HG02884 (cell line): ENCODE data around the gene TMEM250.

Experiments used
- ATAC-seq: cut with Tn5 transposase; IDR thresholded peaks from one replicate; pipeline ENCODE4 v1.9.1; 2021; ENCODE audit warnings: mild to moderate bottlenecking, moderate library complexity; ENCODE audit not compliant: unreplicated experiment

Gene TMEM250

DNA sequence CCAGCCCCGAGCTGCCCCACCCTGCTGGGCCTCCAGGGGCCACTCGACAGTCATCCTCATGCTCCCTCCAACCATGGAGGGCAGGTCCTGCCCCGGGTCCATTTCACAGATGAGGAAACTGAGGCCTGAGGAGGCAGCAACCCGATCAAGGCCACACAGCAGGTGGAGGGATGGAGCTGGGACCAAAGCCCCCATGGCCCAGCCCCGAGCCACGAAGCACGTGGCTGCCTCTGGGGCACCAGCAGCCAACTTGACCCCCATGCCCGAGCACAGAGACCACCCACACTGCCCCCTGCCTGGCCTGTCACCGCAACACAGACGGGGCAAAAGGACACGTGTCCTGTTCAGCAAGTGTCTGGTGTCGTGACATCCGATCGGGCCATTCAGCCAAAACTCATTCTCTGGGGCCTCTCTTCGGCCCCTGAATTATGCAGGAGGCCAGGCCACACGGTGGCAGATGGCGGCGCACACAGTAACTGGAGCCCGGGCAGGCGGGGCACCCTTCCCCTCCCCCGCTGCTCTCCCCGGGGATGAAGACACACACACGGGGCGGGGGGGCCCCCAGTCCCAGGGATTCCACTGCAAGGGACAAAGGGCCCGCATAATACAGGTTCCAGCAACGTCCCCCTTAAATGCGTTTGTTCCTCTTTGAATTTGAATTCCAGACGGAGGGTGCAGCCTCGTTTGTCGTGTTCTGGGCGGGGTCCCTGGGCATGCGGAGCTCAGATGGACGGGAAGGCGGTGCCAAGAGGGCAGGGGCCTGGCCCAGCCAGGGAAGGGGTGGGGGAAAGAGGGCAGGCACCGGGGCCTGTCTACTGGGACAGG lies 29.4 kb upstream of the TMEM250 start:
- no peak for ATAC-seq

DNA sequence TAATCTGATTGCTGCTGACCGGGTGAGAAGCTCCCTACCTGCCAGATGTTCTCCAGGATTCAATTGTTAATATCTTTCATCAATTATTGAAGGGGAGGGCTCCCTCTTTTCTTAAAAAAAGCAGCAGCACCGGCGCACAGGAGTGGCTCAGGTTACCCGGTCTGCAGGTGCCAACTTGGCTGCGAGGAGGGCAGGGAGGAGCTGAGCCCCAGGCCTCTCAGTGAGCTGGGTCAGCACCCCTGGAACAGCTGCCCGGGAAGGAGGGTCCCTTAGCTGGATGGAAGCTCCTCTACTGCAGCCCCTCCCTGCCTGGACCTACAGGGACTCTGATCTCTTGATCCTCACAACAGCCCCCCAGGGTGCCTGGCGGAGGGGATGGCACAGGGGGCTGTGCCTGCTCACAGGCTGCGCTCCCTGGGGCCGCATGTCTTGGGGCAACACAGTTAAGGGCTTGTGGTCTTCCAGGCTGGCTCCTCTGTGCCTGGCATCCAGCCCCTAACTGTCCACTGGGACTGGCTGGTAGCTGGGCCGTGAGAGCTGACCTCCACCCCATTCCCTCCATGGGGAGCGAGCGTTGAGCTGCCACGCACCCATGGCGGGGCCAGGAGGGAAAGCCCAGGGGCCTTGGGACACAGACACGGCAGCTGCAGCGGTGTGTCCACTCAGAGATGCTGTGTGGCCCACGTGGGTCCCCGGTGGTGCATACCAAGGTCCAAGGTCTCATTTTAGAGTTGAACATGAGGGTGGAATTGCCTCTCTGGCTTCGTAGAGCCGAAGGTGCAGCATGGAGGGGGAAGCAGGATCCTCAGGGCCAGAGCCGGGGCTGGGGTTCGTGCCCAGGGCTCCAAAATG lies 28.6 kb upstream of the TMEM250 start:
- no peak for ATAC-seq

DNA sequence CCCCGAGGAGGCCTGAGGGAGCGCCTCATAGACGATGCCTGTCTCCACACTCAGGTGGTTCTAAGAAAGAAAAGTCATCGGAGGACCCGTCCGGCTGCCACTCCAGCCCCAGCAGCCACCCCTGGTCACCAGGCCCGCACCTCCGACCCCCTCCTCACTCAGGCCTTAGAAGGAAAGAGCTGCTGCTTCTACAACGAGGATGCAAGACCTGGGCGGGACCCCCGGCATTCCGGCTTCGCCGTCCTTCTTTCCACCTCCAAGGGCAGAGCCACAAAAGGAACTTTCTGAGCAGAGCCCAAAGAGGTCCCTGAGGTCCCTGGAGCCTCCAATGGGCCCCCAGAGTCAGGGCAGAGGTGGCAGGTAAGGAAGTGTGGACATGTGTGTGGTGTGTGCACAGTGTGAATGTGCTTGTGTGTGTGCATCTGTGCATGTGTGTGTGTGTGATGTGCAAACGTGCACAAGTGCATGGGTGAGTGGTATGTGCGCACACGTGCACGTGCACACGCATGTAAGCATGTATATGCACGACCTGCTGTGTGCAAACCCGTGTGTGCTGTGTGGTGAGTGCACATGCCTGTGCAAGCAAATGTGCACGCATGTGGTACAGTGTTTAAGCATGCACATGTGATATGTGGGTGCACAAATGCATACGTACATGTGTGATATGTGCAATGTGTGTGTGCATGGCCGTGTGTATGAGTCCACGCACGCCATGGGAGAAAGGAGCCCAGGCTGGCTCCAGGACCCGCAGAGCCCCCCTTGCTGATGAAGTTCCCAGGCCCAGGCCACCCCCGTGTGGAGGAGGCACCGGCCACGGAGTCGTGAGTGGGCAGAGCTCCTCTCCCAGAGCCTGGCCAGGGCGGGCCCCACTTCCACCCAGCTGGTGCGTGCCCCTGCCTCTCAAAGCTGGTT lies 27.7 kb upstream of the TMEM250 start:
- ATAC-seq, result no peak

GRCh38 chr9:136145580-136145979 lies 26.9 kb upstream of the TMEM250 start:
- ATAC-seq, result no peak

- ATAC-seq, result no peak
These were observed 25.8 kb upstream of the TMEM250 start for GRCh38 chr9:136144450-136144849.

- ATAC-seq, result no peak
These were observed 24.7 kb upstream of the TMEM250 start for GRCh38 chr9:136143215-136144001.

DNA sequence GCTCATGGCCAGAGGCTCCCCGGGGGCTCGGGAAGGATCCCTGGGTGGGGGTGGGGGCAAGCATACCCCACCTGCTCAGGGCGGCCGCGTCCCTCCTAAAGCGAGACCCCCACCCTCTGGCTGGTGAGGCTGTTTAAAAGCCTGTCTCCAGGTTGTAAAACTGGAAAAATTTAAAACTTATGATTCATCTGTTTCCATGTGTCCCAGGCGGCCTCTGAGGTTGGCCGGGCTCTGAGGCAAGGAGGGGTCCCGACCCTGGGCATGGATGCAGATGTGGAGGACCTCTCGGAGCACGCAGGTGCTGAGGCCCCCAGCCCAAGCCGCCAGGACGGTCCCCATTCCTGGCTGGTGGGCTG lies 24.2 kb upstream of the TMEM250 start:
- ATAC-seq, result no peak

DNA sequence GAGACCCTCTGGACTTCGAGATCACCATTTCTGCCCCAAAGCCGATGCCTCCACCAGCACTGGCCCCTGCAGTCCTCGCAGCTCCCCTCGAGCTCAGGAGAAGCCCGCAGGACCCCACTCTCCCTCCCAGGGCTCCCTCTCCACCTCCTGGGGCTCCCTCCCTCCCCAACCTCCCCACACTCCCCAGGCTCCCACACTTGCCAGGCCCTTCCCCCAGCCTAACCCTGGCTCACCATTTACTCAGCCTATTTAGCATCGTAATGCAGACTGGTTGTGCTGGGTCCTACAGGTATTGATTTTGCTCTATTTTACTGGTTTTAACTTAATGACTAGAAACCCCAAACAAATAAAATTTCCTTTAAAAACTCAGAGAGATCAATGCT lies 23.7 kb upstream of the TMEM250 start:
- no peak for ATAC-seq

DNA sequence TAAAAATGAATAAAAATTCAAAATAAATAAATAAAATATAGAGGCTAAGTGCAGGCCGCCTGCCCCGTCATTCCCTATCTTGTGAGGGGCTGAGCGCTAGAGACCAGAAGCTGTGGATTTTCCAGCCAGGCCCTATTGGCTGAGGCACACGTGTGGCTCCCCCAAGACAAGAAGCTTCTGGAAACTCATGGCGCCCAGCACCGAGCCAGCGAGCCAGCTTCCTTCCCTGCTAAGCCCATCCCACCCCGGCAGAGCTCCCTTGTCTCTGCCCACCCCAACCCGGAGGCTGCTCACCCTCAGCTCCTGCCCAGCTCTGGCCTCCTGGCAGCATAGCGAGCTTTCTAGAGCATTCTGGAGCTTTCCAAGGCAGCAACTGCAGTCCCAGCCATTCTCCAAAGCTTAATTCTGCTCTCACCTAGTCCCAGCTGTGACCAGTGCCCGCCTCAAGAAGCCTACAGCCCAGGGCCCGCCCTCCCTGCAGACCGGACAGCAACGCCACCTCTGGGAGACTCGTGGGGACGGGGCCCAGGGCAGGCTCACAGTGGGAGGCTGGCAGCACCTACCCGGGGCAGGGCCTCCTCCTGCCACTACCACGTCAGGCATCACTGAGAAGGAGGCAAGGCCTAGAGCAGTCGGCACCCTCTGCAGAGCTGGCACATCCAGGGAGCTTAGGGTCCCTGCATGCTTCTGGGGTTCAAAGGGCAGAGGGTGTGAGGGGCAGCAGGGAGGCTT lies 23.2 kb upstream of the TMEM250 start:
- ATAC-seq, result no peak

- no peak for ATAC-seq
These were observed 22.3 kb upstream of the TMEM250 start for GRCh38 chr9:136140966-136141365.

DNA sequence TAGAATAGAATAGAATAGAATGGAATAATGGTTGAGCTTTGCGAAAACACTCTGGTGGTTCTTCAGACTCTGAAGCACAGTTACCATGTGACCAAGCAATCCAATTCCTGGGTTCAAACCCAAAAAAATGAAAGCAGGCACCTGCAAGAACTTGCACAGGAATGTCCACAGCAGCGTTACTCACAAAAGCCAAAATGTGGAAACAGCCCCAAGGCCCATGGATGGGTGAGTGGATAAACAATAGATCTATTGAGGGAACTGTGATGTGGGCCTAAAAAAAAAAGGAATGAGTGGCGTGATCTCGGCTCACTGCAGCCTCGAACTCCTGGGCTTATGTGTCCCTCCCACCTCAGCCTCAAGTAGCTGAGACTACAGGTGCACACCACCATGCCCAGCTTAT lies 21.4 kb upstream of the TMEM250 start:
- no peak for ATAC-seq

DNA sequence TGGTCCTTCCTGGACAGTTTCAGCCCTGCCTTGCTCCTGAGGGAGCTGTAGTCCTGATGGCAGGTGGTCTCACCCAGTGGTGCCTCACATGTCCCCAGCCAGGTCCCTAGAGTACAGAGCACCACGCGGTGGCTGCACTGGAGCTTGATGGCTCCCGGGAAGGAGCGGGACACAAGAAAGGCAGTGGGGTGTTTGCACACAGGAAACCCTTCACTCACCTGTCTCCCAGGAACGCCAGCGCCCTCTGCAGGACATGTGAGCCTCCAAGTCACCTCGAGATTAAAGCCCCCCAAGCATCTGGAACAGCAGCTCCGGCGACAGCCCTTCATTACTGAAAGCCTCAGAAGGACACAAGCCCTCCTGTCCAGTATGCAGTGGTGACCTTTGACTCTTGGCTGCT lies 19.9 kb upstream of the TMEM250 start:
- ATAC-seq, result no peak

GRCh38 chr9:136137321-136138265 lies 18.9 kb upstream of the TMEM250 start:
- no peak for ATAC-seq

DNA sequence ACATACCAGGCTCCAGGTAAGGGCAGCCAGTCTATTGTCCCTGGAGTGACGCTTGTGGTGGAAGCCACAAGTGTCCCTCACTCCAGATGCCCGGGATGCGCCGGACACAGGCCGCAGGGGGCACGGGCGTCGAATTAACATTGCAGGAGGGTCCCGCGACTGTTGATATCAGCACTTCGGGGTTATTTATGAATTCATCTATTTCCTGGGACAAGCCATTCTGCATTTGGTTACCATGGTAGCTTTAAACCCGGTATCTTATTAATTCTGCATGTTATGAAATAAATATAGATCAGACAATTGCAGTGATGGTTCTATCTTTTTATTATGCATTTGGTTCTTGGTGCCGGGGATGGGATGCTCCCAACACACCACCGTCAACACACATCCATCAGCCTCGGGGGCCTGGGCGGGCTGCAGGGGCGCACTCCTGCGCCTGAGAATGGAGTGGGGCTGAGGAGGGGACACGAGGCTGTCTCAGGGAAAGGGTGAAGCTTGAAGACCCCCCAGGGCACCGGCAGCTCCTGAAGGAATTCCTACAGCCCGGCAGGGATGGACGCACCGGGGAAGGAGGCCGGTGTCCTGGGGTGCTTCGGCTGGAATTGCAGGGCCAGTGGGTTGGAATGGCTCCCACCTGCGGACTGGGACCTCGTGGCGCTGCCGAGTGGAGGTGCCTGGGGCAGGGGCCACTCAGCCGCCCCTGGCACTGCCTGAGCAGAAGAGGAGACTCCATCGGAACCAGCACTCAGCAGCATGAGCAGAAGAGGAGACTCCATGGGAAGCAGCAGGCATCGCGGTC lies 17.7 kb upstream of the TMEM250 start:
- no peak for ATAC-seq

- ATAC-seq, result no peak
These were observed 16.9 kb upstream of the TMEM250 start for GRCh38 chr9:136135326-136136126.

DNA sequence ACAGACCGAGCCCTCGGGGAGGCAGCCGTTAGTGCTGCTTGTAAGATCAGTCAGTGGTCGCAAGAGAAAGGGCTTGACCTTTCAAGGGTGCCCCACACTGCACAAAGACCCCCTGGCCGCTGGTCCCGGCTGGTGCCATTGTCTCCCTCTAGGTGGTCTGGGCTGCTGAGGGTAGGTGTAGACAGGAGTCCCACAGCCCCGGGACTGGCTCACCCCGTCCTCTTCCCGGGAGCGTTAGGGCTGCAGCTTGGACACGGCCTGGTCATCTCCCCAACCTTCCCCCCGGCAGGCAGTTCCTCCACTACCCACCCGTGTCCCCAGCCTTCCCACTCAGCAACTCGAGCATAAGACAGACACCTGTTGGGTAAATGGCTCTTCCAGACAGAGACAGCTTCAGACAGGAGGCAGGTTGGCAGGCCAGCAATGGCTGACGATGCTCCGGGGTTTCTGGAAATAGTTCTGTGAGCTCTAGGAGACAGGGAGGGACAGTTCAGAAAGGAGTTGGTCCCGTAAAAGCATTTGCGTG lies 15.3 kb upstream of the TMEM250 start:
- no peak for ATAC-seq
